Activated CD4-positive, alpha-beta T cell treated with anti-CD3 and anti-CD28 coated beads, Interleukin-2, Interleukin-4, amounts not matched to agents 100 ng/mL and 50 ng/mL, durations not matched to agents 16 hours and 8 hours (primary cell): ENCODE results near the gene TRIM9.

Experiments used
- DNase-seq: peaks from one replicate; pipeline ENCODE4 v3.0.0-alpha.2; 2020; ENCODE audit warnings: low spot score

Gene TRIM9

GRCh38 chr14:51094901-51095853 is at the start of gene TRIM9:
TSS of gene TRIM9 (minus strand) at chr14:51095105. CDS start at chr14:51094939, 166 bp downstream.
- DNase-seq, result peak; percentile 92

GRCh38 chr14:51140856-51141255 is 46.0 kb upstream of the TRIM9 start:
- DNase-seq, result no peak

- DNase-seq, result no peak
Observed at GRCh38 chr14:51140338-51140737, 45.4 kb upstream of the TRIM9 start.

GRCh38 chr14:51139121-51139681 is 44.3 kb upstream of the TRIM9 start:
- DNase-seq, result no peak

- DNase-seq, result no peak
Observed at GRCh38 chr14:51138404-51139103, 43.6 kb upstream of the TRIM9 start.

- DNase-seq, result no peak
Observed at GRCh38 chr14:51131516-51131915, 36.6 kb upstream of the TRIM9 start.

- no peak for DNase-seq
Observed at GRCh38 chr14:51129130-51129529, 34.2 kb upstream of the TRIM9 start.

GRCh38 chr14:51124029-51124428 is 29.1 kb upstream of the TRIM9 start:
- DNase-seq, result no peak

- no peak for DNase-seq
Observed at GRCh38 chr14:51121096-51121495, 26.2 kb upstream of the TRIM9 start.

GRCh38 chr14:51119411-51120051 is 24.6 kb upstream of the TRIM9 start:
- DNase-seq, result no peak

GRCh38 chr14:51118993-51119392 is 24.1 kb upstream of the TRIM9 start:
- no peak for DNase-seq

GRCh38 chr14:51117593-51117992 is 22.7 kb upstream of the TRIM9 start:
- no peak for DNase-seq

- DNase-seq, result no peak
Observed at GRCh38 chr14:51116682-51117081, 21.8 kb upstream of the TRIM9 start.

- no peak for DNase-seq
Observed at GRCh38 chr14:51109651-51110050, 14.7 kb upstream of the TRIM9 start.

GRCh38 chr14:51107801-51108200 is 12.9 kb upstream of the TRIM9 start:
- DNase-seq, result no peak

GRCh38 chr14:51104467-51104866 is 9.6 kb upstream of the TRIM9 start:
- no peak for DNase-seq

- DNase-seq, result no peak
Observed at GRCh38 chr14:51097287-51097686, 2.4 kb upstream of the TRIM9 start.

GRCh38 chr14:51096870-51097269 is 2.0 kb upstream of the TRIM9 start:
- no peak for DNase-seq

- DNase-seq, result no peak
Observed at GRCh38 chr14:51095854-51096823, 1.2 kb upstream of the TRIM9 start.

GRCh38 chr14:51094282-51094821 is 553 bp downstream of the TRIM9 start:
- peak; percentile 9 for DNase-seq
